DND-41 (cell line): Measurements from ENCODE around the gene CDT1.

Experiments used
- ATAC-seq: fragments of 200-7000 bp; cut with Tn5 transposase; 3 replicates; pipeline ENCODE4 v1.9.1; 2021; ENCODE audit warnings: low read depth; ENCODE audit not compliant: insufficient read depth
- DNase-seq: peaks from one replicate; pipeline ENCODE4 v3.0.0-alpha.2; 2020
- H2AFZ ChIP-seq: 2 replicates; pipeline ENCODE4 v1.6.0; 2012; ENCODE audit warnings: low read depth, low read length
- H3K27ac ChIP-seq: 2 replicates; pipeline ENCODE4 v1.5.1; 2012; ENCODE audit warnings: low read length, inconsistent platforms
- H3K27me3 ChIP-seq: fragments of 200-600 bp; sonication (generic); 2 replicates; pipeline ENCODE4 v1.6.0; 2012; ENCODE audit warnings: low read length, mild to moderate bottlenecking, inconsistent platforms; ENCODE audit not compliant: insufficient read depth, poor library complexity
- H3K36me3 ChIP-seq: 2 replicates; pipeline ENCODE4 v1.5.1; 2012; ENCODE audit warnings: low read length, inconsistent platforms; ENCODE audit not compliant: insufficient read depth
- H3K4me1 ChIP-seq: 2 replicates; pipeline ENCODE4 v1.5.1; 2012; ENCODE audit warnings: mild to moderate bottlenecking, low read length; ENCODE audit not compliant: insufficient read depth
- H3K4me2 ChIP-seq: 2 replicates; pipeline ENCODE4 v1.6.0; 2012; ENCODE audit warnings: mild to moderate bottlenecking, moderate library complexity, low read length, inconsistent platforms; ENCODE audit not compliant: insufficient read depth
- H3K4me3 ChIP-seq, 2 experiments: fragments of 200-600 bp in 1 of 2; shearing (Covaris generic) in 1 of 2; 2 replicates each; pipeline ENCODE4 v1.5.1; 2012 to 2016; ENCODE audit warnings: inconsistent platforms in 2 of 2, low read length in 2 of 2, mild to moderate bottlenecking in 2 of 2, low read depth in 1 of 2, moderate library complexity in 1 of 2
- H3K79me2 ChIP-seq: 2 replicates; pipeline ENCODE4 v1.6.0; 2012; ENCODE audit warnings: low read length, inconsistent platforms; ENCODE audit not compliant: insufficient read depth
- H3K9ac ChIP-seq: 2 replicates; pipeline ENCODE4 v1.6.0; 2012; ENCODE audit warnings: low read depth, mild to moderate bottlenecking, inconsistent platforms, low read length, moderate library complexity
- H3K9me3 ChIP-seq: 2 replicates; pipeline ENCODE4 v1.5.1; 2012; ENCODE audit warnings: low read length, moderate library complexity, mild to moderate bottlenecking, inconsistent platforms; ENCODE audit not compliant: insufficient read depth, severe bottlenecking
- H4K20me1 ChIP-seq: 2 replicates; pipeline ENCODE4 v1.6.0; 2012; ENCODE audit warnings: low read length; ENCODE audit not compliant: insufficient read depth
- CTCF ChIP-seq: IDR thresholded peaks from 2 replicates; pipeline ENCODE4 v1.5.1; 2012; ENCODE audit warnings: borderline replicate concordance, low read length, moderate library complexity, mild to moderate bottlenecking; ENCODE audit not compliant: poor library complexity, severe bottlenecking; ENCODE audit errors: extremely low read depth
- EZH2 ChIP-seq: IDR thresholded peaks from 3 replicates; pipeline ENCODE4 v1.6.1; 2012; ENCODE audit warnings: borderline replicate concordance, low read depth, mild to moderate bottlenecking, moderate library complexity, low read length, inconsistent platforms; ENCODE audit not compliant: severe bottlenecking

Gene CDT1

GRCh38 chr16:88789594-88789993 is 14.0 kb upstream of the CDT1 start:
- DNase-seq (no peak), ATAC-seq (no peak)
- TF ChIP-seq CTCF (no peak), EZH2 (no peak)
- Histone ChIP-seq H3K4me1 (peaks cover 44% of the 10 kb centered on the region), H3K36me3 (no peaks in the 10 kb centered on the region; the same call in 1 of the 2 replicates), H3K4me3 (no peak overlapping the region), H3K27ac (peak overlapping the region; percentile 36), H2AFZ (no peak overlapping the region), H3K9me3 (no peaks in the 10 kb centered on the region), H3K9ac (no peak overlapping the region), H3K4me2 (no peak overlapping the region), H3K79me2 (peaks cover 13% of the 10 kb centered on the region), H4K20me1 (no peaks in the 10 kb centered on the region), H3K27me3 (no peaks in the 10 kb centered on the region)

- no peaks in the 10 kb centered on the region for H3K27me3 ChIP-seq
- peaks cover 52% of the 10 kb centered on the region for H3K4me1 ChIP-seq
- H3K79me2 ChIP-seq = peaks cover 4% of the 10 kb centered on the region
- peak overlapping the region; percentile 49 for H3K9ac ChIP-seq
- ATAC-seq = peak; percentile 68
- TF ChIP-seq CTCF = no peak
- peak overlapping the region; percentile 91 for H3K27ac ChIP-seq
- H3K4me3 ChIP-seq = peak overlapping the region in 1 of 2 experiments; percentile 42; a peak in 2 of 4 replicates
- peak overlapping the region; percentile 50; the same call in 1 of the 2 replicates for H2AFZ ChIP-seq
- H3K36me3 ChIP-seq = no peaks in the 10 kb centered on the region
- H4K20me1 ChIP-seq = no peaks in the 10 kb centered on the region
- peak overlapping the region; percentile 62 for H3K4me2 ChIP-seq
- no peaks in the 10 kb centered on the region for H3K9me3 ChIP-seq
- DNase-seq = peak; percentile 85
These were observed 13.0 kb upstream of the CDT1 start for GRCh38 chr16:88790312-88791211.

- Histone ChIP-seq H4K20me1 (no peaks in the 10 kb centered on the region), H3K4me1 (peaks cover 49% of the 10 kb centered on the region), H3K9me3 (no peaks in the 10 kb centered on the region), H2AFZ (no peak overlapping the region), H3K36me3 (no peaks in the 10 kb centered on the region), H3K4me2 (no peak overlapping the region), H3K79me2 (no peaks in the 10 kb centered on the region), H3K27ac (peak overlapping the region; percentile 66), H3K4me3 (no peak overlapping the region), H3K9ac (0 out of 2 replicates have a peak overlapping the region, but pooled peaks have one; percentile 10), H3K27me3 (no peaks in the 10 kb centered on the region)
- ATAC-seq (no peak), DNase-seq (no peak)
- no peak for TF ChIP-seq CTCF
- TF ChIP-seq EZH2 = no peak
These were observed 11.5 kb upstream of the CDT1 start for GRCh38 chr16:88792078-88792550.
